Bronchial epithelial cell (primary cell): Measurements from ENCODE around the gene ITPKB. TPM values are rescaled to one million over a fixed set of nuclear protein-coding genes. Genes with fewer than 3 reads are reported as not detected.

Source experiments
- DNase-seq: peaks from one replicate; pipeline ENCODE4 v3.0.0-alpha.2; 2010; ENCODE audit warnings: low read depth
- FAIRE-seq: peaks from 2 replicates; lab custom pipeline; 2011; peaks lifted over from hg19 to GRCh38; lab: Jason Lieb, UNC
- H3K27me3 ChIP-seq: 2 replicates; pipeline ENCODE4 v1.5.1; 2011; ENCODE audit warnings: low read length; ENCODE audit not compliant: control insufficient read depth, insufficient read depth
- H3K36me3 ChIP-seq: 2 replicates; pipeline ENCODE4 v1.5.1; 2011; ENCODE audit warnings: low read length; ENCODE audit not compliant: control insufficient read depth, insufficient read depth
- H3K4me3 ChIP-seq: 2 replicates; pipeline ENCODE4 v1.5.1; 2011; ENCODE audit warnings: mild to moderate bottlenecking, low read depth, low read length, control low read depth
- CTCF ChIP-seq: IDR thresholded peaks from 2 replicates; pipeline ENCODE4 v1.5.1; 2011; ENCODE audit warnings: mild to moderate bottlenecking, moderate library complexity, low read length, control low read depth, inconsistent platforms; ENCODE audit not compliant: insufficient read depth, severe bottlenecking
- total RNA-seq: library from RNA; depleted of rRNA; stranded (reverse); fragments of >200 nt; gene quantifications from 2 replicates; pipeline ENCODE4 v1.2.1, GENCODE V29; 2014

Gene ITPKB
- total RNA-seq, 1 donor from 2014 or later, result 1.3 TPM

DNA sequence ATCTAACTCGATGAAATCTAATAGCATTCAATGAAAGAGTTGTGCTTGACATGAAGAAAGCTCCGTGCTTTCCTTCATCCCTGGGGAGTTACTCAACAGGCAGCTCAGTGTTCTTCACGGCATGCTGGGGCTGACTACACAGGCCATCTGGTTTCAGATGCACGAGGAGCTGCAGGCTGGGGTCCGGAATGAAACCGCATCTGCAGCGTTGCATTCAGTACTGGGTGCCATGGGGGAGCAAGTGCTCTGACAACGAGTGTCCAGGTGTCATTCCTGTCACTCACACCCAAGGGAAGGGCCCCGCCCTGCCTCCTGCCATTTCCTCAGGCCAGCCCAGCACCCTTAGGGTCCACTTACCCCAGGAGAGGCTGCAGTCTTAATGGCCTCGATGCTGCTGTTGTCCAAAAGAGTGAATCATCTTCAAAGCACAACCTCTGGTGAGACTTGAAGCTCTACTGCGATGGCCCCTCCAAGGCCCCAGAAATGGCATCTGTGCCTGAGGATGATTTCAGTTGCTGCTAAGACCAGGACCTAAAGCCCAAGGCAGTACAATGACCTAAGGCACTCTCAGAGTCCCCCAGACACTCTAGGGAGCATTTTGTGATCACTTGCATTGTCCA is 129.1 kb downstream of the ITPKB start:
- DNase-seq, result no peak
- Histone ChIP-seq H3K4me3 (no peak overlapping the region), H3K27me3 (peaks cover 3% of the 10 kb centered on the region), H3K36me3 (no peaks in the 10 kb centered on the region)
- no peak for TF ChIP-seq CTCF
- no peak for FAIRE-seq

GRCh38 chr1:226608699-226609505 is 130.2 kb downstream of the ITPKB start:
- DNase-seq (peak; percentile 61), FAIRE-seq (no peak)
- H3K36me3 ChIP-seq, result no peaks in the 10 kb centered on the region
- H3K27me3 ChIP-seq, result peaks cover 3% of the 10 kb centered on the region
- no peak overlapping the region for H3K4me3 ChIP-seq
- TF ChIP-seq CTCF, result peak; percentile 88

DNA sequence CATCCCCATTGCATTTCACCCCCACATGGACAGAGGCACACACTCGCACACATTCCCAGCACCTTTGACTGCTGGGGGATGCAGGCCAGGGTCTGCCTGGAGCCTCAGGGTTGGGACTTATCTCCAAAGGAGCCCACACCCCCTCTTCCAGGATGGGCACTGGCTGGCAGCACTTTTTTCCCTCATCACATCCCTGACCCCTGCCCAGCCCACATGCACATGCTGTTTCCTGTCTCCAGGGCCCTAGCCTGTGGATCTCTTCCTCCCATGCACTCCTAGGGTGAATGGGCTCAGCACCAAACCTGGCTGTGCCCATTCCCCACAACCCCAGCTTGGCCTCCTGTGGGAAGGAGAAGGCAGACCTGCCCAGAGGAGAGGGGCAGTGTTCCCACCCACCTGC is 131.3 kb downstream of the ITPKB start:
- no peak for FAIRE-seq
- Histone ChIP-seq H3K36me3 (no peaks in the 10 kb centered on the region), H3K27me3 (peaks cover 3% of the 10 kb centered on the region), H3K4me3 (no peak overlapping the region)
- TF ChIP-seq CTCF, result no peak
- DNase-seq, result no peak

GRCh38 chr1:226607268-226607660 is 131.8 kb downstream of the ITPKB start:
- no peak for TF ChIP-seq CTCF
- H3K27me3 ChIP-seq, result peaks cover 3% of the 10 kb centered on the region
- no peaks in the 10 kb centered on the region for H3K36me3 ChIP-seq
- no peak for FAIRE-seq
- no peak overlapping the region for H3K4me3 ChIP-seq
- no peak for DNase-seq

DNA sequence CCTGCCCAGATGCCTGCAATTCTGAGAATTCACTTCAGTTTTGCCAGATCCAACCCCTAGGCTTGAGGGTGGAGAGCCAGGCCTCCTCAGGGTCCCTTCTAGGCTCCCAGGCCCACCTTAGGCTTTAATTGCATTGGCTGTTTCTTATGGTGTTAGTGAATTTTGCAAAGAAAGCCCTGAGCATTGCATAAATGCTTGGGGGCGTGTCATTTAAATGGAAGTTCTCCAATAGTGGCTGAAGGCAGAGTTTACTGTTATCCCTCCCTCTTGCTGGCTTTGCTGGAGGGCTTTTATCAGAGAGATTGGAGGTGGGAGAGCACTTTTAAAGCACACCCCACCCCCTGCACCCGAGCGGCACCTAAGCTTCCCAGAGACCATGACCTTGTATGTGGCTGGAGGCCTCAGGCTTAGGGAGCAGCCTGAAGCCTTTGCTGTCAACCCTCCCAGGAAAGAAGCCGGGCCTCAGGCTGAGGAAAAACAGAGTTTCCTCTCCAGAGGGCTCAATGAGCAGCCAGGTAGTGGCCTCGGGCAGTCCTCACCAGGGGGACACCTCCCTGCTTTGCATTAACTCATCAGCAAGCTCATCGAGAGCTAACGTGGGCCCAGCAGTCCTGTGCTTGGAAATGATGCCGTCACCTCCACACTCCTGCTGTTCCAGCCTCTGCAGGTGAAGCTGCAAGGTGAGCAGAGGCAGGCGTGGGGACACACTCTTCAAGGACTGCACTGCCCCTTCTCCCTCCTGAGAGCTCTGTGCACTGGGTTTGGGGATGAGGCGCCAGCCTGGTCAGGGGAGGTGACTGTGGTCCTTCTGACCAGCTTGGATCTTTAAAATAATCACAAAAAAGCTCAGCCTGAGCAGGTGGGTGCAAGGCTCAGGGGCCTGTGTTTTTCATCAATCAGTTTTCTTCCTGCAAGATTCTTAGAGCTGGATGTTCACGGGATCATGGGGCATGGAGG is 132.5 kb downstream of the ITPKB start:
- no peak for DNase-seq
- peaks cover 3% of the 10 kb centered on the region for H3K27me3 ChIP-seq
- H3K4me3 ChIP-seq, result no peak overlapping the region
- no peak for FAIRE-seq
- no peaks in the 10 kb centered on the region for H3K36me3 ChIP-seq
- no peak for TF ChIP-seq CTCF
